GM19452 (cell line): ENCODE results near the gene CD59.
"Not testable (repeated sequence)": the region's sequence is repeated elsewhere in the genome, so short reads cannot be mapped to it uniquely, and the experiment has no call there.

ENCODE experiments used
- ATAC-seq: cut with Tn5 transposase; IDR thresholded peaks from one replicate; pipeline ENCODE4 v1.9.1; 2021; ENCODE audit not compliant: unreplicated experiment

Gene CD59

GRCh38 chr11:33696411-33696810 is 39.8 kb downstream of the CD59 start:
- no peak for ATAC-seq

DNA sequence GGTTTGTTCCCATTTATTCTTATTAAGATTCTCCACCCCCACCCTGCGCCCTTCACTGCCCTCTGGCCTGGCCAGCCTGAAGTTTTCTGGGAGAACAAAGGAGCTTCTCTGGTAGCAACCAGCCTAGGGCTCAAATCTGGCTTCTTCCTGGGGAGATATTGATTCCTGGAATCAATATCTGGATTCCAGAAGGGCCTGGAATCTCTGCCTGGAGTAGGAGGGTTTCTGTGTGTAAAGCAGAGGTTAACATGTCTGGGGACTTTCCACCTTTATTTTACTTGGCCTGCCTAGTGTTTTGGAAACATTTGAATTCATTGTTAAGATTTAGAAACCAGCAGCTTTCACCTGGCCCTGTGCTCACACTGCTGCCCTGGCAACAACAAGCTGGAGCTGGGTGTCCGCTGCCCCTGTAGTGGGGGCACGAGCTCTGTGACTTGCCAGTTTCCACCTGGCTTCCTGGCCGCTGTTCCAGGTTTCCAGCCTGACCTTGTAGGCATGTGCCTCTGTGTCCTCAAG is 41.1 kb downstream of the CD59 start:
- ATAC-seq, result no peak

DNA sequence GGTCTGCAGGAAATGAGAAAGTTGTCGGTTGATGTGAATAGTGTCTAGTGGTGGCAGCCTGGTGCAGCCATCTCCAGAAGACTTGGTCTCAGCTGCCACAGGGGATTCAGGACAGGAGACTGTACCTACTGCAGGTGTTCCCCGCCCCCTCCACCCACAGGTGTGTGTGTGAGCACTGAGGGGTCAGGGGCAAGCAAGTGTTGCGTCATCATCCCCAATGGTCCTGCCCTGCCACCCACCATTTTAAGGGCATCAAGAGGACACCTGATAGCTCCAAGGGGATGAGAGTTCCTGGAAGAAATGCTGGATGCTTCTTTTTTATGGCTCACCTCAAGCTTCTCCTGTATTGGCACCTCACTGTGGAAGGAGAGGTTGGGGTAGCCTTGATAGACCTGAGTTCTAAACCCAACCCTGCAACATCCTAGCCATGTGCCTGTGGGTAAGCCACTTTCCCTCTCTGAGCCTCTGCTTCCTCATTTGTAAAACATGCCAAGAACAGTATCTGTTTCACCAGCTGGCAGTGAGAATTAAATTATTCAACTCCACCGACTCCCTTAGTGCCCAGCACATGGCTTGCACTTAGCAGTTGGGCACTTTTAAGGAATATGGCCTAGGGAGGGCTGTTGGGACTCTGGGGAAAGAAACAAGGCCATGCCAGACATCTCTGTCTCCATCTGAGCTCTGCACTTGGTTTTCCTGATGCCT is 41.7 kb downstream of the CD59 start:
- ATAC-seq, result no peak

GRCh38 chr11:33692541-33692940 is 43.7 kb downstream of the CD59 start:
- no peak for ATAC-seq

- no peak for ATAC-seq
These were observed 44.2 kb downstream of the CD59 start for GRCh38 chr11:33692013-33692504.

GRCh38 chr11:33691066-33691864 is 45.0 kb downstream of the CD59 start:
- ATAC-seq, result no peak

DNA sequence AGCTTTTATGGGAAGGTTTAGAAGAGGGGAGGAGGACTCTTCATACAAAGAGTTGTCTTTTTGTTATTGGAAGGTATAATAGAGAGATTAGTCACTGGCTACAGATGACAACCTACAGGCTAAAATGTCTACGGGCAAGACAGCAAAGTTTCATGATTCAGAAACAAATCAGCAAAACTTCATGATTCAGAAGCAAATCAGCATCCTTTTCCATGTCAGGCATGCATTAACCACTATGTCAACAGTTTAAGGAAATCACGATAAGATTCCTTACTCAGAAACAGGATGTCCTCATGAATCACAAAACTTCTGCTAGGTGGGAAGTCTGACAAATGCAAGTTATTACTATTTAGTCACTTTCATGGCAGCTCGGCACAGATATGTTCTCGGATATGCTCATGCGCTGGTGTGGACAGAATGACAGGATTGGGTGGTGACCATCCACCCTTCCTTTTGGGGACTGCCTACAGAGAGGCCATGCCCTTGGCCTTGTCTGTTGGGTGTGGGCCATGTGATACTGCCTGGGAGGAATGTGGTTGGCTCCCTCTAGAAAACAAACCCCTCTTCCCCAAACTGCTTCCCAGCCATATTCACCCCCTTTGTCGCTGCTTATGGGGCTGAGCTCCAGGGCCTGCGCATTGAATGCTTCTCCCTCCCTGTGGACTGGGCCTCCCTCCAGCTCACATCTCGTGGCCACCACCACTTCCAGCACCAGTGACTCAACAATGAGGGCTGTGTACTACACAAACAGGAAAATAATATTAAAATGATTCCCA is 45.7 kb downstream of the CD59 start:
- no peak for ATAC-seq

GRCh38 chr11:33689501-33689900 is 46.7 kb downstream of the CD59 start:
- no peak for ATAC-seq

GRCh38 chr11:33689085-33689484 is 47.1 kb downstream of the CD59 start:
- ATAC-seq, result no peak

DNA sequence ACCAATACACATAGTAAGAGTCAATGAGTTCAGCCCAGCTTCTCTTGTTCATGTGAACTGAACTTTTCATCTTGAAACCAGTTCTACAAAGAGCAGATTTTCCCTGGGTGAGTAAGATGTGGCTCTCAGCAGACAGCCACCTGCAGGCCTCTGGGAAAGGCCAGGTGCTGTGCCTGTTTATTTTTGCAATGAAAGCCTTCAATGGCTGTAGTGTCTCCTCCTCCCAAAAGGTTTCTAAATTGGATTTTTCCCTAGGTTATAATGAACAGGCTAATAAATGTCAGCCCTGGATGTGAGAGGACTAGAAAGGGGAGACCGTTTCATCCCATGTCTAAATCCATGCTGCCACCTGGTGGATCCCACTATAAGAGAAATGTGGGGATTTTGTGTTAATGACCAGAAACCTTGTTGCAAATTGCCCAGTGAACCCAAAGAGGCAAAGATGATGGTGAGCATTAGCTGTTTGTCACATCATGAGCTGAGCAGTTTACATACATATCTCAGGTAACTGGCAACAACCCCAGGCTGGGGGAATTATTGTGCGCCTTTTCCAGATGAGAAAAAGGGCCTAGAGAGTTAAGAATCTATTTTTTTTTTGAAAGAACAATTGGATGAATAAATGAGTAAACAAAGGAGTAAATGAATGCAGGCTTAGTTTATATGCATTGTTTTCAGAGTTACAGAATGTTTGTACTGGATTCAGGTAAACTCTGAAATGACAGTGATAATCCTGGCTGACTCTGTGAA is 48.3 kb downstream of the CD59 start:
- no peak for ATAC-seq

- ATAC-seq, result no peak
These were observed 51.1 kb downstream of the CD59 start for GRCh38 chr11:33685082-33685481.

- ATAC-seq, result no peak
These were observed 52.1 kb downstream of the CD59 start for GRCh38 chr11:33684003-33684706.

- no peak for ATAC-seq
These were observed 53.8 kb downstream of the CD59 start for GRCh38 chr11:33682446-33682845.

- ATAC-seq, result no peak
These were observed 54.2 kb downstream of the CD59 start for GRCh38 chr11:33682019-33682418.

GRCh38 chr11:33678616-33679015 is 57.6 kb downstream of the CD59 start:
- not testable (repeated sequence) for ATAC-seq

DNA sequence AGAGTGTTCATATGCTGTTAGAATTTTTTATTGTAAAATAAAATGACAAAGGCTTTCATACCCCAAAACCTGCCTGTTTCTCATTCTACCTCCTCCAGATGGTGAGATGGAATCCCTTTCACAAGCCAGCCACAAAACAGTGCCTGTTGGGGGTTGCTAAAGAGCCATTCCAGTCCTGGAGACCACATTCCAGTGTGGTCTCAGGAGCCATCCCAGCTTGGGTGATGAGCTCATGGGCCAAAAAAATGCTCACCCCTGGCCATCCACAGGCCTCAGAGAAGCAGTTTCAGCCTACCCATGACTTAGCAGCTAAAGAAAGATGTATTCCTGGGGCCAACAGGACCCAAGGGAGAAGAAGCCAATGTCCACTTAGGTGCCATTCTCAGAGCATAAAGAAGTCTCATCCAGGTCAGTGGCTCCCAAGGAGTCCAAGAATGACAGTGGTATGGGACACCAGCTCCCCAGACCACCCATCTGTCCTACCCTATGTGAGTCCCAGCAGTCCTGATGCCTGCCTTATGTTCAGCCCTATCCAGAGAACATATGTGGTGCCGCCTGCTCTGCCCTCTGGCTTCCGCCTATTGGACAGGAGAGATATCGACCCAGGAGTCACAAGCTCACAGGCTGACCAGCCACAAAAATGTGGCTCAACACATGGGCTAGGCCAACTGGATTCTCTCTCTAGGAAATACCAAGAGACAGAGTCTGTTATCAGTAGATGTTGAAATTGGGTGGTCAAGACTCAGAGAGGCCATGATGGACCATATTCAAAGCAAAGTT is 62.0 kb downstream of the CD59 start:
- ATAC-seq, result no peak

GRCh38 chr11:33672273-33672672 is 64.0 kb downstream of the CD59 start:
- no peak for ATAC-seq

DNA sequence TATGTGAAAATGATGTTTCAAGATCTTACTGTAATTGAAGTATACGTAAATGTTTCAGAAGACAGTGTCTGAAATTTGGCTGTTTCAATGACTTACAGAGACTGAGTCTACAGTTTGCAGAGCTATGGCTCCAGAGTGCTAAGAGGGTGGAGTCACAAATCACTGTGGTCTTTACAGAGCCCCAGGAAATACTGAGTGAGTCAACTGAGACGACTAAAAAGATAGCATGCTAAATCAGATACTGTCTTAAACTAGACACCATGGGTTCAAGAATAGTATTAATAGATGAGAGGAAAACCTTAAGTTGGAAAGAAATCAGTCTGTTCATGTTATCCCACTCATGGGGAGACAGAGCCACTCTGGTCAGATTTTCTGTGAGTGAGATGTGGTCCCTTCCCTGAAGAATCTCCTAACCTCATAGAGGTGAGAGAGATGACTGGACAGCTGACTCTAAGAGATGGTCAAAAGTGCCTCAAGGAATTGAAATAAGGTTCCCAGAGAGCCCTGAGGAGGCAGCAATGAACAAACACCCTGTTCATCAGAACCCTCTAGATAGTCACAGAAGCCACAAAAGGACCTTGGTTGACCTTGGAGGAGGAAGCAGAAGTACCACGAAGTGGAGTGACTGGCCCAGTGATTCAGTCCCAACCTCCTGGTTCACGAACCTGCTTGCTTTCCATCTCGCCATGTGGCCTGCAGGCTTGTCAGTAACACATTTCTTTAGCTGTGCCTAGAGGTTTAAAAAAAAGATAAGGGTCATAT is 65.8 kb downstream of the CD59 start:
- ATAC-seq, result no peak
